Thyroid gland (tissue), 4 donors: ENCODE data around the gene CERS4.
"Not testable (repeated sequence)": the region's sequence is repeated elsewhere in the genome, so short reads cannot be mapped to it uniquely, and the experiment has no call there.

Experiments
- POLR2A ChIP-seq, 2 donors: fragments of 450-650 bp; IDR thresholded peaks; one replicate each; pipeline ENCODE4 v1.6.1; 2017; ENCODE audit warnings: antibody characterized with exemption in 2 of 2, mild to moderate bottlenecking in 2 of 2, moderate library complexity in 1 of 2
- TF ChIP-seq, protein P1 (sequence below), 6 experiments: fragments of 200-600 bp in 3 of 6; fragments of 450-650 bp in 3 of 6; sonication (generic) in 3 of 6; IDR thresholded peaks; one replicate each; pipeline ENCODE4 v1.5.1; 2016 to 2019; ENCODE audit warnings: antibody characterized with exemption in 6 of 6, mild to moderate bottlenecking in 2 of 6, inconsistent platforms in 1 of 6, moderate library complexity in 1 of 6

DNA sequence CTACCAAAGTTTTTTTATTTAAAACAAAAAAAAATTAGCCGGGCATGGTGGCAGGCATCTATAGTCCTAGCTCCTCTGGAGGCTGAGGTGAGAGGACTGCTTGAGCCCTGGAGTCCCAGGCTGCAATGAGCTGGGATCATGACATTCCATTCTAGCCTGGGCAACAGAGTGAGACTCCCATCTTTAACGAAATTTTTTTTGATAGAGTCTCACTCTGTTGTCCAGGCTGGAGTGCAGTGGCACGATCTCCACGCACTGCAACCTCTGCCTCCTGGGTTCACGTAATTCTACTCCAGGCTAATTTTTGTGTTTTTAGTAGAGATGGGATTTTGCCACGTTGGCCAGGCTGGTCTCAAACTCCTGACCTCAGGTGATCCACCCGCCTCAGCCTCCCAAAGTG lies 1.8 kb upstream of the CERS4 start:
- not testable (repeated sequence) for TF ChIP-seq POLR2A (IDR thresholded peaks at IDR 0.05)
- TF ChIP-seq, protein P1, sequence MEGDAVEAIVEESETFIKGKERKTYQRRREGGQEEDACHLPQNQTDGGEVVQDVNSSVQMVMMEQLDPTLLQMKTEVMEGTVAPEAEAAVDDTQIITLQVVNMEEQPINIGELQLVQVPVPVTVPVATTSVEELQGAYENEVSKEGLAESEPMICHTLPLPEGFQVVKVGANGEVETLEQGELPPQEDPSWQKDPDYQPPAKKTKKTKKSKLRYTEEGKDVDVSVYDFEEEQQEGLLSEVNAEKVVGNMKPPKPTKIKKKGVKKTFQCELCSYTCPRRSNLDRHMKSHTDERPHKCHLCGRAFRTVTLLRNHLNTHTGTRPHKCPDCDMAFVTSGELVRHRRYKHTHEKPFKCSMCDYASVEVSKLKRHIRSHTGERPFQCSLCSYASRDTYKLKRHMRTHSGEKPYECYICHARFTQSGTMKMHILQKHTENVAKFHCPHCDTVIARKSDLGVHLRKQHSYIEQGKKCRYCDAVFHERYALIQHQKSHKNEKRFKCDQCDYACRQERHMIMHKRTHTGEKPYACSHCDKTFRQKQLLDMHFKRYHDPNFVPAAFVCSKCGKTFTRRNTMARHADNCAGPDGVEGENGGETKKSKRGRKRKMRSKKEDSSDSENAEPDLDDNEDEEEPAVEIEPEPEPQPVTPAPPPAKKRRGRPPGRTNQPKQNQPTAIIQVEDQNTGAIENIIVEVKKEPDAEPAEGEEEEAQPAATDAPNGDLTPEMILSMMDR (IDR thresholded peaks at IDR 0.05): not testable (repeated sequence)
